ENCODE measurements around the gene ZNF281. TPM values are rescaled to one million over a fixed set of nuclear protein-coding genes. Genes with fewer than 3 reads are reported as not detected.
A peak's percentile ranks its signal among the peaks of the same experiment; 100 is the strongest.

The ZNF281 gene
- total and polyA plus RNA-seq, 2 of the 4 experiments (the other 2 are of a cell fraction), result 7.0 to 37.5 TPM

GRCh38 chr1:200392625-200393185, 17.1 kb downstream of the ZNF281 start:
- no peaks in the 10 kb centered on the region for H3K36me3 ChIP-seq (ENCODE audit: control insufficient read depth, insufficient read depth, low read length)
- H4K20me1 ChIP-seq (ENCODE audit: insufficient read depth, low read length), result no peaks in the 10 kb centered on the region
- no TSS peak for BruUV-seq (replicated peaks)
- H2BK20ac ChIP-seq (ENCODE audit: low read depth, low read length), result no peak overlapping the region
- no peak overlapping the region for H3K9ac ChIP-seq (ENCODE audit: low read depth, low read length)
- H3K4me1 ChIP-seq (ENCODE audit: control insufficient read depth, insufficient read depth, low read length), result peaks cover 4% of the 10 kb centered on the region
- H2BK120ac ChIP-seq (ENCODE audit: low read depth, low read length), result no peak overlapping the region
- no peak overlapping the region for H2AK9ac ChIP-seq (replicated peaks; ENCODE audit: low read depth, low read length, poor library complexity)
- no peak for DNase-seq
- H3K9me1 ChIP-seq (ENCODE audit: insufficient read depth, low read length), result 0 out of 2 replicates have a peak, but pooled peaks cover 2% of the 10 kb centered on the region
- no peak overlapping the region for H2AK5ac ChIP-seq (ENCODE audit: low read depth, low read length)
- no peaks in the 10 kb centered on the region for H3K9me3 ChIP-seq (ENCODE audit: control insufficient read depth, insufficient read depth, low read length)
- 0 out of 4 replicates have a peak, but pooled peaks cover 3 to 4% of the 10 kb centered on the region in 2 experiments for H3K79me1 ChIP-seq (ENCODE audit: low read depth in 1 of 2, low read length in 2 of 2)
- H3K23ac ChIP-seq (ENCODE audit: low read depth, low read length), result no peak overlapping the region
- no peak overlapping the region for H3K4ac ChIP-seq (ENCODE audit: low read depth, low read length)
- H3K4me3 ChIP-seq (ENCODE audit: insufficient read depth, low read depth, low read length), result no peak overlapping the region
- H4K91ac ChIP-seq (ENCODE audit: insufficient read depth, low read depth, low read length), result no peak overlapping the region
- H3K14ac ChIP-seq (replicated peaks; ENCODE audit: low read depth, low read length), result no peak overlapping the region
- H3K56ac ChIP-seq (ENCODE audit: extremely low read depth, insufficient read depth, low read length), result no peak overlapping the region
- no peak overlapping the region for H4K5ac ChIP-seq (ENCODE audit: low read depth, low read length)
- dilution Hi-C loops (cut with HindIII; ENCODE audit: low sequenced_read_pairs, unreplicated experiment), result no loop called here
- no peaks in the 10 kb centered on the region for H3K27me3 ChIP-seq (ENCODE audit: control insufficient read depth, insufficient read depth, low read length)
- POLR2A ChIA-PET (ENCODE audit: unreplicated experiment), result no interaction called here
- CTCF ChIA-PET, result interaction anchor here (0.7 kb wide), 1 partner anchor 27 kb away, joined by 3 read pairs; no protein-coding TSS in a partner anchor
- no peak overlapping the region for H2AFZ ChIP-seq (replicated peaks; ENCODE audit: low read length, poor library complexity)
- H3K18ac ChIP-seq (ENCODE audit: low read depth, low read length), result no peak overlapping the region
- no peak overlapping the region for H4K8ac ChIP-seq (ENCODE audit: low read depth in 2 of 2, low read length in 2 of 2)
- H3K27ac ChIP-seq (ENCODE audit: insufficient read depth, low read length), result no peak overlapping the region
- TF ChIP-seq CEBPB (IDR thresholded peaks at IDR 0.05; ENCODE audit: low read depth, low read length) (0 out of 2 replicates have a peak, but pooled peaks have one; percentile 48), RFX5 (IDR thresholded peaks at IDR 0.05; ENCODE audit: low read depth, low read length) (no peak)
- in situ Hi-C loops (cut with MboI; ENCODE audit: low sequenced_read_pairs), result no loop called here
- peak overlapping the region; percentile 34 for H2BK5ac ChIP-seq (ENCODE audit: low read depth, low read length, poor library complexity, severe bottlenecking)
- no peak overlapping the region for H3K4me2 ChIP-seq (ENCODE audit: low read depth, low read length)
- intact Hi-C loops (cut with micrococcal nuclease), result no loop called here
- no CpG with 5 or more reads among the region's 7 CpGs for WGBS, 2 experiments (ENCODE audit: extremely low coverage in 2 of 2, insufficient read length in 1 of 2)
- H2BK15ac ChIP-seq (ENCODE audit: low read depth, low read length), result no peak overlapping the region
- ATAC-seq (ENCODE audit: low read depth), result no peak
